K562 (cell line): ENCODE measurements around the gene RNF227. TPM values are rescaled to one million over a fixed set of nuclear protein-coding genes. Genes with fewer than 3 reads are reported as not detected.

ENCODE experiments used
- CBFB ChIP-seq: sonication (generic); formaldehyde crosslinking; IDR thresholded peaks from 2 replicates; pipeline ENCODE4 v1.4.0; 2020; ENCODE audit warnings: mild to moderate bottlenecking, missing genetic modification reagents
- CCNT2 ChIP-seq: IDR thresholded peaks from 2 replicates; pipeline ENCODE4 v1.6.1; 2011; ENCODE audit warnings: borderline replicate concordance, low read depth, mild to moderate bottlenecking, moderate library complexity, mixed read lengths, low read length; ENCODE audit not compliant: insufficient read length; ENCODE audit errors: extremely low read depth
- HMBOX1 ChIP-seq: sonication (generic); IDR thresholded peaks from 2 replicates; pipeline ENCODE4 v1.6.1; 2016
- IRF2 ChIP-seq: sonication (generic); formaldehyde crosslinking; IDR thresholded peaks from 2 replicates; pipeline ENCODE4 v1.8.1; 2022; ENCODE audit warnings: mild to moderate bottlenecking, missing genetic modification reagents
- NFIX ChIP-seq: fragments of 250-450 bp; sonication (Bioruptor Pico); IDR thresholded peaks from 2 replicates; pipeline ENCODE4 v1.4.0; 2020; ENCODE audit warnings: low read depth, mild to moderate bottlenecking, moderate library complexity
- NRF1 ChIP-seq, 2 experiments: fragments of 450-650 bp; IDR thresholded peaks in 1 of 2; conservative IDR thresholded peaks in 1 of 2; 2 replicates each; pipeline ENCODE4 v1.6.1; 2014; ENCODE audit warnings: mild to moderate bottlenecking in 2 of 2
- PHB2 ChIP-seq: fragments of 450-650 bp; IDR thresholded peaks from 2 replicates; pipeline ENCODE4 v1.6.1; 2017; ENCODE audit warnings: low read depth
- PHF21A ChIP-seq: fragments of 450-650 bp; IDR thresholded peaks from 2 replicates; pipeline ENCODE4 v1.6.1; 2017; ENCODE audit warnings: low read depth, borderline replicate concordance
- PRMT5 ChIP-seq: sonication (generic); formaldehyde crosslinking; IDR thresholded peaks from 2 replicates; pipeline ENCODE4 v1.5.0; 2020; ENCODE audit warnings: missing genetic modification reagents
- PRPF4 ChIP-seq: fragments of 200-400 bp; formaldehyde crosslinking; IDR thresholded peaks from one replicate; pipeline ENCODE4 v1.6.1; 2017; ENCODE audit warnings: low read length, low read depth, mild to moderate bottlenecking; ENCODE audit not compliant: insufficient read depth, poor library complexity, severe bottlenecking
- PTTG1 ChIP-seq: fragments of 450-650 bp; IDR thresholded peaks from 2 replicates; pipeline ENCODE4 v1.6.1; 2016; ENCODE audit warnings: low read depth, mild to moderate bottlenecking, missing genetic modification characterization, missing compliant biosample characterization
- RCOR1 ChIP-seq, 2 experiments: IDR thresholded peaks; 2 replicates each; pipeline ENCODE4 v1.6.1; 2012; ENCODE audit warnings: low read depth in 2 of 2, low read length in 2 of 2, borderline replicate concordance in 1 of 2, improper control_type of control experiment in 1 of 2
- SMARCA5 ChIP-seq: fragments of 450-650 bp; IDR thresholded peaks from 2 replicates; pipeline ENCODE4 v1.6.1; 2016
- SMARCE1 ChIP-seq: fragments of 450-650 bp; IDR thresholded peaks from 2 replicates; pipeline ENCODE4 v1.7.1; 2016; ENCODE audit warnings: mild to moderate bottlenecking
- SOX6 ChIP-seq: fragments of 450-650 bp; IDR thresholded peaks from 2 replicates; pipeline ENCODE4 v1.6.1; 2014; ENCODE audit warnings: mild to moderate bottlenecking
- SP1 ChIP-seq: sonication (generic); formaldehyde crosslinking; IDR thresholded peaks from 2 replicates; pipeline ENCODE4 v1.8.1; 2022; ENCODE audit warnings: mild to moderate bottlenecking, missing genetic modification reagents
- ZBTB26 ChIP-seq: fragments of 450-650 bp; formaldehyde crosslinking; IDR thresholded peaks from 2 replicates; pipeline ENCODE4 v1.4.0; 2022; ENCODE audit warnings: missing genetic modification characterization
- ZFP30 ChIP-seq: fragments of 250-450 bp; sonication (Bioruptor Pico); IDR thresholded peaks from 2 replicates; pipeline ENCODE4 v1.8.0; 2022; ENCODE audit warnings: moderate library complexity, mild to moderate bottlenecking, inconsistent platforms, borderline replicate concordance
- ZNF740 ChIP-seq, 3 experiments: fragments of 200-800 bp in 1 of 3; sonication (Bioruptor generic) in 1 of 3; sonication (generic) in 1 of 3; formaldehyde crosslinking in 1 of 3; IDR thresholded peaks; 2 replicates each; pipeline versions ENCODE4 v1.6.1 to v1.8.0; 2016 to 2022; ENCODE audit warnings: mild to moderate bottlenecking in 2 of 3, missing compliant biosample characterization in 2 of 3, missing genetic modification characterization in 2 of 3, missing genetic modification reagents in 1 of 3
- polyA plus RNA-seq, 8 experiments: library from polyadenylated mRNA; depleted of rRNA in 4 of 8; stranded (reverse) in 5 of 8; unstranded in 3 of 8; fragments of >200 nt; fragmentation: Nextera tagmentation in 2 of 8; fragmentation: Illumina TruSeq in 1 of 8; extraction: Ambion mirVana in 2 of 8; extraction: Trizol in 1 of 8; gene quantifications; 2 replicates each; pipeline versions ENCODE4 v1.2.1 to v1.2.3, GENCODE V29; 2011 to 2014; ENCODE audit warnings: inconsistent platforms in 1 of 8, missing spikeins in 1 of 8
- total RNA-seq, 7 experiments: library from RNA; depleted of rRNA in 6 of 7; stranded (reverse); fragments of >200 nt in 6 of 7; fragmentation: Illumina TruSeq in 2 of 7; extraction: Trizol in 2 of 7; gene quantifications; 2 replicates each; pipeline versions ENCODE4 v1.2.1 to v1.2.3, GENCODE V29; 2011 to 2021; ENCODE audit warnings: low replicate concordance in 1 of 7
- TF ChIP-seq, protein P1 (sequence below): fragments of 250-450 bp; sonication (Bioruptor Pico); IDR thresholded peaks from 2 replicates; pipeline ENCODE4 v1.8.0; 2021; ENCODE audit warnings: moderate library complexity, mild to moderate bottlenecking, inconsistent platforms

The RNF227 gene
- total and polyA plus RNA-seq, 9 of the 15 experiments (the other 6 are each of a cell fraction or from before 2014, with no cell fraction given): 1.1 to 6.7 (median 2.3) TPM

GRCh38 chr17:7932483-7932891 is 16.4 kb upstream of the RNF227 start (continued):
- 0 out of 2 replicates have a peak, but pooled peaks have one; percentile 12 for TF ChIP-seq ZNF740 (CRISPR knock-in tag; IDR thresholded peaks at IDR 0.05)
- TF ChIP-seq ZNF740 (tag; IDR thresholded peaks at IDR 0.05): no peak
- no peak for TF ChIP-seq NRF1 (conservative IDR thresholded peaks at IDR 0.05 in 1 of 2, IDR thresholded peaks at IDR 0.05 in 1 of 2)
- TF ChIP-seq SOX6: no peak
- TF ChIP-seq SMARCE1: no peak; the same call in 1 of the 2 replicates
- no peak for TF ChIP-seq CCNT2
- no peak for TF ChIP-seq PRPF4
- TF ChIP-seq HMBOX1: no peak
- no peak for TF ChIP-seq ZFP30
- no peak for TF ChIP-seq PHB2
- no peak for TF ChIP-seq PHF21A
- no peak for TF ChIP-seq PTTG1 (tag)
- TF ChIP-seq RCOR1 (IDR thresholded peaks at IDR 0.05; ENCODE audit: borderline replicate concordance in 1 of 2, low read depth in 2 of 2, low read length in 2 of 2): no peak
- TF ChIP-seq PRMT5 (CRISPR knock-in tag): no peak
- TF ChIP-seq SMARCA5: 0 out of 2 replicates have a peak, but pooled peaks have one; percentile 41
- TF ChIP-seq, protein P1, sequence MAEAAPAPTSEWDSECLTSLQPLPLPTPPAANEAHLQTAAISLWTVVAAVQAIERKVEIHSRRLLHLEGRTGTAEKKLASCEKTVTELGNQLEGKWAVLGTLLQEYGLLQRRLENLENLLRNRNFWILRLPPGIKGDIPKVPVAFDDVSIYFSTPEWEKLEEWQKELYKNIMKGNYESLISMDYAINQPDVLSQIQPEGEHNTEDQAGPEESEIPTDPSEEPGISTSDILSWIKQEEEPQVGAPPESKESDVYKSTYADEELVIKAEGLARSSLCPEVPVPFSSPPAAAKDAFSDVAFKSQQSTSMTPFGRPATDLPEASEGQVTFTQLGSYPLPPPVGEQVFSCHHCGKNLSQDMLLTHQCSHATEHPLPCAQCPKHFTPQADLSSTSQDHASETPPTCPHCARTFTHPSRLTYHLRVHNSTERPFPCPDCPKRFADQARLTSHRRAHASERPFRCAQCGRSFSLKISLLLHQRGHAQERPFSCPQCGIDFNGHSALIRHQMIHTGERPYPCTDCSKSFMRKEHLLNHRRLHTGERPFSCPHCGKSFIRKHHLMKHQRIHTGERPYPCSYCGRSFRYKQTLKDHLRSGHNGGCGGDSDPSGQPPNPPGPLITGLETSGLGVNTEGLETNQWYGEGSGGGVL (CRISPR knock-in tag): no peak
- TF ChIP-seq ZBTB26 (CRISPR knock-in tag): no peak
- TF ChIP-seq CBFB: no peak
- no peak for TF ChIP-seq IRF2 (CRISPR knock-in tag)
- TF ChIP-seq SP1 (CRISPR knock-in tag): 0 out of 2 replicates have a peak, but pooled peaks have one; percentile 4
- TF ChIP-seq NFIX (CRISPR knock-in tag): no peak
